Pancreas (tissue), 10 donors: Measurements from ENCODE around the gene AQP12B. TPM values are rescaled to one million over a fixed set of nuclear protein-coding genes. Genes with fewer than 3 reads are reported as not detected.
A peak's percentile ranks its signal among the peaks of the same experiment; 100 is the strongest.

ENCODE experiments used
- ATAC-seq, 4 donors: fragments of 200-7000 bp; cut with Tn5 transposase; one replicate each; pipeline versions ENCODE4 v1.8.0 to v1.9.1; 2020; ENCODE audit warnings: mild to moderate bottlenecking in 4 of 4, moderate library complexity in 4 of 4
- DNase-seq, 6 donors: peaks; one replicate each; pipeline ENCODE4 v3.0.0-alpha.2; 2020
- FAIRE-seq: peaks from 2 replicates; lab custom pipeline; 2012; peaks lifted over from hg19 to GRCh38; lab: Jason Lieb, UNC
- H3K27ac ChIP-seq, 4 donors: fragments of 200-600 bp; sonication (generic); 1 replicate in 3 of 4; 2 replicates in 1 of 4; pipeline versions ENCODE4 v1.5.0 to v1.8.0; 2020
- H3K27me3 ChIP-seq, 4 donors: fragments of 200-600 bp; one replicate each; pipeline ENCODE4 v1.8.0; 2021
- H3K36me3 ChIP-seq, 3 donors: fragments of 200-600 bp; sonication (generic) in 1 of 3; one replicate each; pipeline versions ENCODE4 v1.5.0 to v1.8.0; 2020 to 2021
- H3K4me1 ChIP-seq, 3 donors: fragments of 200-600 bp; one replicate each; pipeline ENCODE4 v1.8.0; 2021
- H3K4me3 ChIP-seq, 4 donors: fragments of 200-600 bp; sonication (generic) in 2 of 4; one replicate each; pipeline versions ENCODE4 v1.5.0 to v1.8.0; 2020 to 2021
- H3K9me3 ChIP-seq, 4 donors: fragments of 200-600 bp; one replicate each; pipeline ENCODE4 v1.8.0; 2021
- WGBS, 2 donors: extraction: QIAGEN DNeasy Blood & Tissue Kit; methylation state at CpG; one replicate each; pipeline ENCODE4 v1.1.7; 2013; 5-methylcytosine and 5-hydroxymethylcytosine counted together
- intact Hi-C, 3 donors: fragments of 100-400 bp; cut with DNase I; formaldehyde crosslinking; loops; one replicate each; pipeline versions ENCODE4 v1.11.1 to v1.14.2; 2022
- polyA plus RNA-seq, 2 donors: library from polyadenylated mRNA; stranded (reverse); fragments of 200-250 nt; gene quantifications; one replicate each; pipeline ENCODE4 v1.2.3, GENCODE V29; 2013
- total RNA-seq, 6 donors: library from RNA; stranded (reverse); fragmentation: NEBNext Ultra II Directional in 4 of 6; extraction: Animal tissue kit (Norgen Biotek cat#: 25700) in 4 of 6; gene quantifications; one replicate each; pipeline versions ENCODE4 v1.2.1 to v1.2.4, GENCODE V29; 2021 to 2023
- TF ChIP-seq, protein P1 (sequence below), 4 donors: fragments of 200-600 bp; sonication (generic) in 3 of 4; IDR thresholded peaks; one replicate each; pipeline versions ENCODE4 v1.5.0 to v1.8.0; 2021; ENCODE audit warnings: antibody characterized with exemption in 4 of 4
- donor health status: healthy with polysubstance abuse.
- donor health status: DM: no; HTN: no; CAD: no; lungs with moderate emphysema.
- donor health status: DM: no; HTN: no; CAD: no.
- donor health status: control.
- donor health status: control.
- donor health status: Bipolar disorder and iron deficiency.
- donor health status: DM: yes; HTN: yes; CAD: no.
- donor health status: DM: no; HTN: no; CAD: no.
- donor health status: DM: no; HTN: no; CAD: no.
- donor health status: DM: yes; HTN: yes; CAD: no.

The AQP12B gene
- total and polyA plus RNA-seq, 8 donors, result 54.2 to 240 (median 154) TPM

DNA sequence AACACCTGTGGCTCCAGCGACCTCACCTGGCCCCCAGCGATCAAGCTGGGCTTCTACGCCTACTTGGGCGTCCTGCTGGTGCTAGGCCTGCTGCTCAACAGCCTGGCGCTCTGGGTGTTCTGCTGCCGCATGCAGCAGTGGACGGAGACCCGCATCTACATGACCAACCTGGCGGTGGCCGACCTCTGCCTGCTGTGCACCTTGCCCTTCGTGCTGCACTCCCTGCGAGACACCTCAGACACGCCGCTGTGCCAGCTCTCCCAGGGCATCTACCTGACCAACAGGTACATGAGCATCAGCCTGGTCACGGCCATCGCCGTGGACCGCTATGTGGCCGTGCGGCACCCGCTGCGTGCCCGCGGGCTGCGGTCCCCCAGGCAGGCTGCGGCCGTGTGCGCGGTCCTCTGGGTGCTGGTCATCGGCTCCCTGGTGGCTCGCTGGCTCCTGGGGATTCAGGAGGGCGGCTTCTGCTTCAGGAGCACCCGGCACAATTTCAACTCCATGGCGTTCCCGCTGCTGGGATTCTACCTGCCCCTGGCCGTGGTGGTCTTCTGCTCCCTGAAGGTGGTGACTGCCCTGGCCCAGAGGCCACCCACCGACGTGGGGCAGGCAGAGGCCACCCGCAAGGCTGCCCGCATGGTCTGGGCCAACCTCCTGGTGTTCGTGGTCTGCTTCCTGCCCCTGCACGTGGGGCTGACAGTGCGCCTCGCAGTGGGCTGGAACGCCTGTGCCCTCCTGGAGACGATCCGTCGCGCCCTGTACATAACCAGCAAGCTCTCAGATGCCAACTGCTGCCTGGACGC is 52.5 kb downstream of the AQP12B start:
- Histone ChIP-seq H3K4me1 (no peaks in the 10 kb centered on the region), H3K4me3 (no peak overlapping the region), H3K27ac (no peak overlapping the region), H3K9me3 (no peaks in the 10 kb centered on the region), H3K27me3 (no peaks in the 10 kb centered on the region), H3K36me3 (no peaks in the 10 kb centered on the region)
- peak in 3 of 6 donors; percentile 15 to 65 (median 57) for DNase-seq
- intact Hi-C loops, result no loop called here
- TF ChIP-seq, protein P1, sequence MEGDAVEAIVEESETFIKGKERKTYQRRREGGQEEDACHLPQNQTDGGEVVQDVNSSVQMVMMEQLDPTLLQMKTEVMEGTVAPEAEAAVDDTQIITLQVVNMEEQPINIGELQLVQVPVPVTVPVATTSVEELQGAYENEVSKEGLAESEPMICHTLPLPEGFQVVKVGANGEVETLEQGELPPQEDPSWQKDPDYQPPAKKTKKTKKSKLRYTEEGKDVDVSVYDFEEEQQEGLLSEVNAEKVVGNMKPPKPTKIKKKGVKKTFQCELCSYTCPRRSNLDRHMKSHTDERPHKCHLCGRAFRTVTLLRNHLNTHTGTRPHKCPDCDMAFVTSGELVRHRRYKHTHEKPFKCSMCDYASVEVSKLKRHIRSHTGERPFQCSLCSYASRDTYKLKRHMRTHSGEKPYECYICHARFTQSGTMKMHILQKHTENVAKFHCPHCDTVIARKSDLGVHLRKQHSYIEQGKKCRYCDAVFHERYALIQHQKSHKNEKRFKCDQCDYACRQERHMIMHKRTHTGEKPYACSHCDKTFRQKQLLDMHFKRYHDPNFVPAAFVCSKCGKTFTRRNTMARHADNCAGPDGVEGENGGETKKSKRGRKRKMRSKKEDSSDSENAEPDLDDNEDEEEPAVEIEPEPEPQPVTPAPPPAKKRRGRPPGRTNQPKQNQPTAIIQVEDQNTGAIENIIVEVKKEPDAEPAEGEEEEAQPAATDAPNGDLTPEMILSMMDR (IDR thresholded peaks at IDR 0.05), result no peak
- 84 to 87% methylated on average over 50 of the region's 50 CpGs for WGBS, 2 donors
- no peak for ATAC-seq
- FAIRE-seq, result no peak

DNA sequence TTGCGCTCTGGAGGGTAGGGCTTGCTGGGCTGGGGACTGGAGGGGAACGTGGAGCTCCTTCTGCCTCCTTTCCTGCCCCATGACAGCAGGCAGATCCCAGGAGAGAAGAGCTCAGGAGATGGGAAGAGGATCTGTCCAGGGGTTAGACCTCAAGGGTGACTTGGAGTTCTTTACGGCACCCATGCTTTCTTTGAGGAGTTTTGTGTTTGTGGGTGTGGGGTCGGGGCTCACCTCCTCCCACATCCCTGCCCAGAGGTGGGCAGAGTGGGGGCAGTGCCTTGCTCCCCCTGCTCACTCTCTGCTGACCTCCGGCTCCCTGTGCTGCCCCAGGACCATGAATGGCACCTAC is 53.1 kb downstream of the AQP12B start:
- H3K4me1 ChIP-seq, result no peaks in the 10 kb centered on the region
- 73 to 74% methylated on average over 5 of the region's 5 CpGs for WGBS, 2 donors

DNA sequence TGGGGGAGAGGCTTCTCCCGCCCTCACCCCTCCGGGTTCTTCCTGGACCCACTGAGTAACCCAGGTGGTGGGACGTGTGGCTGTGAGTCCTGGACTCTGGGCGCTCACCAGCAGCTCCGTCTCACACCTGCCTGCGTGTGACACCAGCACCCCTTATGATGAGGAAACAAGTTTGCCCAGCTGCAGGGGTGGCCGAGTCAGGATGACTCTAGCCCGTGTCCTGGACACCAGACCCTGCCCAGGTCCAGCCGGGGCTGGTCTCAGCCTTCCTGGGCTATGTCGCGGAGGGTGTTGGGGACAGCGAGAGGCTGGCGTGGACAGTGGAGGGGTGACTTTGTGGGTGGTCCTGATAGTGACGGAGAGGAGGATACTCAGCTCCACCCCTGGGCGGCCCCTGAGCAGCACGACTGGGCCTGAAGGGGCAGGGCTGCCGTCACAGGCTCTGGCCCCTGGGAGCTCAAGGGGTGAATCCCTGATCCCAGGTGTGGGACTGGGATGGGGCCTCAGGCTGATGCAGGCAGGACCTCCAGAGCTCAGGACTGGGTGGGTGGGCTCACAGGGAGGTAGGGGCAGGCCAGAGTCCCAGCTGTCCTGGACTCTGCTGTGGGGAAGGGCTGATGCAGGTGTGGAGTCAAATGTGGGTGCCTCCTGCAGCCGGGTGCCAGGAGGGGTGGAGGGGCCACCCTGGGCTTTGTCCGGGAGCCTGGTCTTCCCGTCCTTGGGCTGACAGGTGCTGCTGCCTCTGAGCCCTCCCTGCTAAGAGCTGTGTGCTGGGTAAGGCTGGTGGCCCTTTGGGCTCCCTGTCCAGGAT is 53.7 kb downstream of the AQP12B start:
- Histone ChIP-seq H3K27me3 (no peaks in the 10 kb centered on the region), H3K4me1 (no peaks in the 10 kb centered on the region), H3K36me3 (no peaks in the 10 kb centered on the region), H3K4me3 (no peak overlapping the region), H3K27ac (no peak overlapping the region), H3K9me3 (no peaks in the 10 kb centered on the region)
- ATAC-seq (no peak), DNase-seq (peak in 2 of 6 donors; percentile 13 to 45), FAIRE-seq (no peak)
- intact Hi-C loops, result no loop called here
- TF ChIP-seq, protein P1 (IDR thresholded peaks at IDR 0.05), result no peak
- 60 to 62% methylated on average over 20 of the region's 20 CpGs for WGBS, 2 donors

More for the DNA sequence above, 53.1 kb downstream of the AQP12B start:
- H3K9me3 ChIP-seq, result no peaks in the 10 kb centered on the region
- intact Hi-C loops, result no loop called here
- H3K4me3 ChIP-seq, result no peak overlapping the region
- H3K27me3 ChIP-seq, result no peaks in the 10 kb centered on the region
- DNase-seq (no peak), ATAC-seq (no peak), FAIRE-seq (no peak)
- TF ChIP-seq, protein P1 (IDR thresholded peaks at IDR 0.05), result no peak
- H3K36me3 ChIP-seq, result no peaks in the 10 kb centered on the region
- H3K27ac ChIP-seq, result no peak overlapping the region

DNA sequence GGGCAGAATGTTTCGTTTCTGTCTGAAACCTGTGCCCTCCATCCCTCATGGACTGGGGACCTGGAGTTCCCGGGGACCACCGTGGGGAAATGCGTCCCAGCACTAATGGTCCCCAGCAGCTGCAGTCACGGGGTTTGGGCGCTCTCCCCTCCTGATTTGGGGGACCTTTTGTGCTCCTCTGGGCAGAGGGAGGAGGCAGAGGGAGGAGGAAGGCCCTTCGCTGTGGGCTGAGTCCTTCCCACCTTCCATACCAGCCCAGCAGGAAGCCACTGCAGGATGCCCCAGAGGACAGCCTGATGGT is 54.2 kb downstream of the AQP12B start:
- DNase-seq (peak in 1 of 6 donors; percentile 30), FAIRE-seq (no peak), ATAC-seq (no peak)
- Histone ChIP-seq H3K27me3 (no peaks in the 10 kb centered on the region), H3K9me3 (no peaks in the 10 kb centered on the region), H3K36me3 (no peaks in the 10 kb centered on the region), H3K4me1 (no peaks in the 10 kb centered on the region), H3K4me3 (no peak overlapping the region), H3K27ac (no peak overlapping the region)
- TF ChIP-seq, protein P1 (IDR thresholded peaks at IDR 0.05), result no peak
- intact Hi-C loops, result no loop called here
- 70 to 79% methylated on average over 7 of the region's 7 CpGs for WGBS, 2 donors
